ENCODE data around the gene CCDC149.

- TF ChIP-seq CTCF (conservative IDR thresholded peaks at IDR 0.05) (peak; percentile 53), EZH2 (IDR thresholded peaks at IDR 0.05; ENCODE audit: low read depth) (no peak)
Measured at GRCh38 chr4:24793219-24794005, 119.4 kb downstream of the CCDC149 start.

All from PC-9 (cell line).